SW480 (cell line): Measurements from ENCODE around the gene CPSF7.
"Not testable (repeated sequence)": the region's sequence is repeated elsewhere in the genome, so short reads cannot be mapped to it uniquely, and the experiment has no call there.

Experiments
- DNase-seq: peaks from one replicate; pipeline ENCODE4 v3.0.0-alpha.2; 2016; ENCODE audit warnings: low spot score

Gene CPSF7

DNA sequence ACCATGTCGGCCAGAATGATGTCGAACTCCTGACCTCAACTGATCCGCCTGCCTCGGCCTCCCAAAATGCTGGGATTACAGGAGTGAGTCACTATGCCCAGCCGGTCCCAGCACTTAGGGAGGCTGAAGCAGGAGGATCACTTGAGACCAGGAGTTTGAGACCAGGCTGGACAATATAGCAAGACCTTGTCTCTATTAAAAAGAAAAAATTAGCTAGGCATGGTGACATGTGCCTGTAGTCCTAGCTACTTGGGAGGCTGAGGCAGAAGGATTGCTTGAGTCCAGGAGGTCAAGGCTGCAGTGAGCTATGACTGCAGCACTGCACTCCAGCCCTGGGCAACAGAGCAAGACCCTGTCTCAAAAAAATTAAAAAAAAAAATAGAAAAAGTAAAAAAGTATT is 45.9 kb downstream of the CPSF7 start:
- DNase-seq, result not testable (repeated sequence)

DNA sequence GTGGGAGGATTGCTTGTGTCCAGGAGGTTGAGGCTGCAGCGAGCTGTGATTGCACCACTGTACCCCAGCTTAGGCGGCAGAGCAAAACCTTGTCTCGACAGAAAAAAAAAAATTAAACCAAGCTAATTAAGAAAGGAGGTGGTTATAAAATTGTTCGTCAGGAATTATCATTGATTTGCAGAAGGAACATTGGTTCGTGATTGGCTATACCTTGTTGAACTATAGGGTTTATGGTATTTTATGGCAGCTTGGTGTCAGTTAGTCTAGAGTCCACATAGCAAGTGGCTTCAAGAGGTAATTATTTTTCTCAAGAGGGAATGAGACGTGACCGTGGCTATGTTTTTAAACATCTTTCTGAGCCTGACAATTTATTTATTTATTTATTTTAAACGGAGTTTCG is 48.9 kb downstream of the CPSF7 start:
- no peak for DNase-seq

DNA sequence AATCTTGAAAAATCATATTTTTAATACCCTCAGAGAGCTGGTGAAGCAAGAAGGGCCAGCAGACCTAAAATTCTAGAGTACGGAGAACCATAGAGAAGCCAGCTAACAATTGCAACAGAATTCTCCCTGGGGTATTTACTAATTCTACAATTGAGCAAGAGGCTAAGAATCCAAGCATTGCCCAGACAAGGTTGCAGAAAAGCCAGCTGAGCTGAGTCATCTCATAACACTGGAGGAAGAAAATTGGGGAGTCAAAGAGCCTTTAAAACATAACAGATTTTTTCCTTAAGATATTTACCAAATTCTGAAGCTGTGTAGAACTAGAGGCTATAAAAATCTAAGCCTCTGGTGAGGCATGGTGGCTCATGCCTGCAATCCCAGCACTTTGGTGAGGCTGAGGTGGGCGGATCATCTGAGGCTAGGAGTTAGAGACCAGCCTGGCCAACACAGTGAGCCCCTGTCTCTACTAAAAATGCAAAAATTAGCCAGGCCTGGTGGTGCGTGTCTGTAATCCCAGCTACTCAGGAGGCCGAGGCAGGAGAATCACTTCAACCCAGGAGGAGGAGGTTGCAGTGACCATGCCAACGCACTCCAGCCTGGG is 51.0 kb downstream of the CPSF7 start:
- DNase-seq, result no peak

DNA sequence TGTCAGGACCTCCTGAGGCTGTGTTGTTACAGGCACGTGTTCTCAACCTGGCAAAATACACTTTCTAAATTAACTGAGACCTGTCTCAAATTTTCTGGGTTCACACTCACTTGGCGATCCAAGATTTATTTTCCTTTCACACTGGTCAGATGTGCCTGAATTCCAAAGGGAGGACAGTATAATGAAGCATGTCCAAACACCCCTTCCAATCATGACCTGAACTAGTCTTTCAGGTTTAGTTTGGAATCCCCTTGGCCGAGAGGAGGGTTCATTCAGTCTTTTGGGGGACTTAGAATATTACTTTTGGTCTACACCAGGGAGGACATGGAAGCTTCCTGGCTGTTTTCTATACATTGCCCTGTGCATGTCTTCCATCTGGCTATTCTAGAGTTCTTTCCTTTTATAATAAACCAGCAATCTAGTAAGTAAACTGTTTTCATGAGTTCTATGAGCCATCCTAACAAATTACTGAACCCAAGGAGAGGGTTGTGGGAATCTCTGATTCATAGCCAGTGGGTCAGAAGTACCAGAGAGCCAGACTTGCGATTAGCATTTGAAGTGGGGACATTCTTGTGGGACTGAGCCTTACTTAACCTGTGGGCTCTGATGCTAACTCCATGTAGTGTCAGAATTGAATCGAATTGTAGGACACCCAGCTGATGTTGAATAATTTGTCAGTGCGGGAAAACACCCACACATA is 52.2 kb downstream of the CPSF7 start:
- no peak for DNase-seq

DNA sequence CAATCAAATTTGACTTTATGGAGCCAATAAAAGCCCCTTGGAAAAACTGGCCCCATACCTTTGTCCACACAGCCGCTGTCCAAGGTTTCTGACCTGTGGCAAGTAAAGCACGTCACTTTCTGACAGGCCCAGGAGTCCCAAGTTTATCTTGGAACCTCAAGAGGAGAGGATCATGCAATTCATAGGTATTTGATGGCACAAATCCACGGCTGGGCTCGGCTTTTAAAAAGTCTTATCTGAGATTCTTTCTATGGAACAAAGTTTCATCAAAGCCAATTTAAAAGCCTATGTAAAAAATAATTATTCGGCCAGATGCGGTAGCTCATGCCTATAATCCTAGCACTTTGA is 54.0 kb downstream of the CPSF7 start:
- DNase-seq, result no peak

DNA sequence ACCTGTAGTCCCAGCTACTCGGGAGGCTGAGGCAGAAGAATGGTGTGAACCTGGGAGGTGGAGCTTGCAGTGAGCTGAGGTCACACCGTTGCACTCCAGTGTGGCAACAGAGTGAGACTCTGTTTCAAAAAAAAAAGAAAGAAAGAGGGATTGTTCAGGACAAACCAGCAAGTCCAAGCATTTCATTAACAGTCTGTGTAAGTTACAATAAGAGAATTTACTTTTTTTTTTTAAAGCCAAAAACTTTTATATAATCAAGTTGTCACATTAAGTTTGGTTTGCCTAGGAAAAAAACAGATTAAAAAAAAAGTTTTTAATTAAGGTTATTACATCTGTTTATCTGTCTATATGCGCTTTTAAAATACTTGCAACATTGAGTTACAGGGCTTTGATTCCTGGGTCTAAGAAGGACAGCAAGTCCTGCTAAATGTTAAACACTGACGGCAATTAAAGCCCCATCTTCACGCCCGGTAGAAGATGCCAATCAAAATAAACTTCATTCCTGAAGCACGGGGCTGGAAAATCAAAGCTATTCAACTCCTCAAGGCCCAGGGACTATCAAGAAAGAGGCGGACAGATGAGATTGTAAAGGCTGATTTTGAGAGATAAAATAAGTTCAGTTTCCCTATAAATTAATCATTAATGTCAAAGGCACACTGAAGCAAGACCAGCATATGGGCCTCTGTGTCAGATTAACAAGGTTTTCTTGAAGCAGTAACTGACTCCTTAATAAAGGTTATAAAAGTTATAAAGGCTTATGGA is 56.9 kb downstream of the CPSF7 start:
- DNase-seq, result no peak

DNA sequence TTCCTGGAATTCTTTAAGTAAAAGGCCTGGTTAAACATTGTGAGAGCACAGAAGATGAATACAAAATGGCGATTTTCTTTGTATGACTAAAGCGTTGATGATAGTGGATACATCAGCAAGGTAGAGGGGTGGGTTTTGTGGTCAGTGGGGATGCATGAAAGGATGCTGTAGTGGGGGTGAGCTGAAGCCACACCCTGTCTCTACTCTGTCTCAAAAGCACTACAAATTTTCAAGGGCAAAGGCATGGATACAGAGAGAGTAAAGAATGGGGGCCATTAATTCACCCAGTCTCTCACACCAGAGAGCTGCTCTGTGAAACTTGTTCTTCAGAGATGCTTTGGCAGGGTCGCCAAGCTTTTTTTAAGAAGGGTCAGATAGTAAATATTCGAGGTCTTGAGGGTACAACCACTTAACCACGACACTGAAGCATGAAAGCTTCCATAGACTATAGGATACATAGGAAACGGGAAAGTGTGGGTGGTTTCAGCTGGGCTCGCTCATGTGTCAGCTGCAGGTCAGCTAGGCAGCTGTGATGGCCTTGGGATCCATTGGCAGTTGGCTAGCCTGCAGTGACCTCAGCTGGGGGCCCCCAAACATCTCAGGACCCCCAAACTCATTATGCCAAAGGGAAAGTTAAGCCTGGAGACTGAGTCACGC is 59.3 kb downstream of the CPSF7 start:
- DNase-seq, result no peak

DNA sequence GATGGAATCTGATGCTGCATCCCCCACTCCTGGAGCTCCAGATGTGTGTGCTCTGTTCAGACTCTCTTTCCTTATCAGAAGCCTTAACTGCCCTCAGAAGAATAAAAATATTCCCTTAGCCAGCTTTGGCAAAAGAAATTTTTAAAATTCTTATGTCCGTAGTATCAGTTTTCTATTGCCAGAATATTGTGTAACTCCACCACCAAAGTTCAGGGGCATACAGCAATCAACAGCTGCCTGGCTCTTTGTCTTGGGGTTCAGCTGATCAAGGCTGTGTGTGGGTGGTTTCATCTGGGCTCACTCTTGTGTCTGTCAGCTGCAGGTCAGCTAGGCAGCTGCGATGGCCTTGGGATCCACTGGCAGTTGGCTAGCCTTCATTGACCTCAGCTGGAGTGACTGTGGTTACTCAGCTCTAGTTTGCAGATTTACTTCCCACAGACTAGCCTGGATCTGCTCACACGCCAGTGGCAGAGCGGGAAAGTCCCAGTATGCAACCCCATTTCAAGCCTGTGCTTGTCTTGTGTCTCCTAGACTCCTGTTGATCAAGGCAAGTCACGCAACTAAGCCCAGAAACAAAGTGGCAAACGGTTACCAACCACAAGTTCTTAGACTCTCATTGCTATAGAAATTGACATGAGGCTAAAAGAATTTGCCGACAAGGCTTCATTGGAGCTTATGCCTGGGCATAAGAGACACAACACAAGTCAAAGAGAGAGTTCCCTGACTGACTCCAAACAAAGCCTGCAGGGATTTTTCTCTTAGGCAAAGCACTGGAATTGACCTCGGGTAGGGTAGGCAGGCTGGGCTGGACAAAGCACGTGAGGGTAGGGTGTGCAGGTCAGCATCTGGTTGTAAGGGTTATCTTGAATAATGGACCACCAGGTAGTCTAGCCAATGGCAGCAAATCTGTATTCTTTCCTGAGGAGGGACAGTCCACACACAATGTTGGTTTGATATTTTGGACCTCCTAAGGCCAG is 60.1 kb downstream of the CPSF7 start:
- DNase-seq, result no peak

DNA sequence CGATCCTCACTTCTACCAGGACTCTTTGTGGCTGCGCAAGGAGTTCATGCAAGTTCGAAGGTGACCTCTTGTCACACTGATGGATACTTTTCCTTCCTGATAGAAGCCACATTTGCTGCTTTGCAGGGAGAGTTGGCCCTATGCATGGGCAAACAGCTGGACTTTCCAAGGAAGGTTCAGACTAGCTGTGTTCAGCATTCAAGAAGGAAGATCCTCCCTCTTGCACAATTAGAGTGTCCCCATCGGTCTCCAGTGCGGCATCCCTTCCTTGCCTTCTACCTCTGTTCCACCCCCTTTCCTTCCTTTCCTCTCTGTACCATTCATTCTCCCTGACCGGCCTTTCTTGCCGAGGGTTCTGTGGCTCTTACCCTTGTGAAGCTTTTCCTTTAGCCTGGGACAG is 61.1 kb downstream of the CPSF7 start:
- no peak for DNase-seq

DNA sequence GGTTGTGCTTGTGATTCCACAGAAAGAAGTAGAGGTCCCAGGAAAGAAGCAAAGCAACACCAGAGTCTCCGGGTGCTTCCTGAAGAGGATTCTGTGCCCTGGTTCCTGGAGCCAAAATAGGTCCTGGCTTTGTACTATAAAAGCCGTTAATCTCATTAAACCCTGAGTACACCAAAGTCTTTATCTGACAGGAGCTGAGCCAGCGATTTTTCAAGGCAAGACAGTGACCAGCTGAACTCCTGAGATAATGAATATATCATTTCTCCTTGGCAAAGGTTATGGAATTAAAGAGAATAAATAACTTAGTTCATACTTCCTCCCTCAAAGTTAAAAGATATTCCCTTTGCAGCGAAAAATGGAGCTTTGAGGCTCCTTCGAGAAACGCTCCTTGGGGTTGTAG is 62.4 kb downstream of the CPSF7 start:
- no peak for DNase-seq

DNA sequence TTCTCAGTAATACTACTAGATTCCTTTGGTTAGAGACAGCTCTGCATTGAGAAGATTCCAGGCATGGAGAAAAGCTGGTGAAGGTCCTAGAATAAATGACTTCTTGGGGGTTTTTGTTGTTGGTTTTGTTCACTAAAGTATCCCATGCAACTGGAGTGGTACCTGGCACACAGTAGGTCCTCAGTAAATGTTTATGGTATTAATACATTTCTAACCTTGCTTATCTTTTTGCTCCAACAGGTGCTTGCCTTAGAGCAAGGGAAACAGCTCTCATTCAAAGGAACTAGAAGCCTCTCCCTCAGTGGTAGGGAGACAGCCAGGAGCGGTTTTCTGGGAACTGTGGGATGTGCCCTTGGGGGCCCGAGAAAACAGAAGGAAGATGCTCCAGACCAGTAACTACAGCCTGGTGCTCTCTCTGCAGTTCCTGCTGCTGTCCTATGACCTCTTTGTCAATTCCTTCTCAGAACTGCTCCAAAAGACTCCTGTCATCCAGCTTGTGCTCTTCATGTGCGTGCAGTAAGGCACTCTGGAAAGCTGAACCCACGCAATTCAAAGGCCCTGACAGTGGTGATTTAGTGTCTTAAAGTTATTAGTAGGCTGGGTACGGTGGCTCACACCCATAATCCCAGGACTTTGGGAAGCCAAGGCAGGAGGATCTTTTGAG is 65.6 kb downstream of the CPSF7 start:
- no peak for DNase-seq

DNA sequence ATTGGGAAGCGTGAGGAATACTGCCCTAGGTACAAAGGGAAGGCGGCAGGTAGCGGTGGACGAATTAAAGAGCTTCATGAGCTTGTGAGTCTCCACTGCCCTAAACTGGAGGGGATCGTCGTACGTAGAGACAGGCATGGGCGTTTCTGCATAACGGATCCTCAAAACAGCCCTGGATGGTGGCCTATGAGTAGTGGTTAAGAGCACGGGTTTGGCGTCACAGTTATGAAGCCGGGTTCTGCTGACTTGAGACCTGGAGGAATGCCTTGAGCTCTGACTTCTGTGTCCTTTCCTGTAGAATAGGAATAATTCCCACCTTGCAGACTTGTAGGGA is 67.3 kb downstream of the CPSF7 start:
- DNase-seq, result peak; percentile 62

DNA sequence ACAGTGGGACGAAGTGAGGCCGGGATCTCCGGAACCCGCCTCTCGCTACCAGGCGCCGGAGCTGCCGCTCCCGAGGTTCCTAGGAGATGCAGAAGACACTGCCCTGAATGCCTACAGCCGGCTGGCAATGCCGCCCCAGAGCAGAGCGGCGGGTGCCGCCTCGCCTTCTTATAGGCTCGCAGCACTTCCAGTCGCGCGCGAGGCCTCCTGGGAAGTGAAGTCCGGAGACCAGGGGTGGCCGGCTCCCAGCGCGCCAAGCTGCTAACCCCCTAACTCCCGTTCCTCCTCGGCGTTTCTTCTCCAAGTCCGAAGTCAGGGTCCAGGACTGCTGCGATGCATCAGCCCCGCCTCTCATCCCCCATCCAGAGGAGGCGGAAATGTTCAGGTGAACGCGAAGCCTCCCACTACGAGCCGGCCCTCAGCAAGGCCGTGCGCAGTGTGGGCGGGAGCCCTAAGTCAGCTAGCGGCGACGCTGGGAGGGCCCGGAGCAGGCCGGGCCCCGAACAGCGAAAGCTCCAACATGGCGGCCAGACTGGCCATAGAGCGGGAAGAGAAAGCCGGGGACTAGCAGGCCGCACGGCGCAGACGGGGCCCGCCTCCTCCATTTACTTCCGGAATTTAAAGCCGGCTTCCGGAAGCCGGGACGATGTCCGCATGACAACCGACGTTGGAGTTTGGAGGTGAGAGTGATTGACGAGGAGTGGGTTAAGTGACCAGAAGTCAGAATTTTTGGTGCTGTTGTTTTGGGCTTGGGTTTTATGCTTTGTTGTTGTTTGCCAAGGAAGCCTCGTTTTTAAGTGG is 67.8 kb downstream of the CPSF7 start, which contains the start of the genes CYB561A3 and TMEM138:
Gene CYB561A3, minus strand, starts transcription at position 142 of the 801 bp plus-strand sequence. CDS start 5,169 bp downstream, outside the sequence.
Gene TMEM138, plus strand, starts transcription at position 634 of the 801 bp plus-strand sequence. CDS start 2,017 bp downstream, outside the sequence.
- peak; percentile 98 for DNase-seq

DNA sequence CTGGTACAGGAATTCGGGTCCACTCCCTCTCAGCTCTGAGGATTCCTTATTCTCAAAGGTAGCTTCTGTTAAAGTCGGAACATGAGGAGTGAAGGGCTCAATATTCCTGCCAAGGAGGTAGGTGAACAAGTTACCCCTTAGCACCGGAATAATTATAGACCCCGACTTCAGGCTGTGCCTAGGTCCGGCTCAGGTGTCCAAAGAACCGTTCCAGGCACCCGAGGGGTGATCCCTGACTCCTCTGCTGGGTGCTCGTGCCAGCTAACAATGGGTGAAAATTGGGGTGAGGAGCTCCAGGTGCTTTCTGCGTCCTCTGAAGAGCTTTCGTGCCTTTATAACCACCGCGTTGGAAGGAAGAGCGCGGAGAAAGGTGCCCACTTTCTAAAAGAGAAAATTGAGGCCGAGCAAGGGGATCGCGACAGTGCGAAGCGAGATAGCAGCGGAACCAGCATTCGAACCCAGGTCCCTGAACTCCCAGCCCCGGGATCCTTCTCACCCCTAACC is 68.5 kb downstream of the CPSF7 start:
- DNase-seq, result no peak

DNA sequence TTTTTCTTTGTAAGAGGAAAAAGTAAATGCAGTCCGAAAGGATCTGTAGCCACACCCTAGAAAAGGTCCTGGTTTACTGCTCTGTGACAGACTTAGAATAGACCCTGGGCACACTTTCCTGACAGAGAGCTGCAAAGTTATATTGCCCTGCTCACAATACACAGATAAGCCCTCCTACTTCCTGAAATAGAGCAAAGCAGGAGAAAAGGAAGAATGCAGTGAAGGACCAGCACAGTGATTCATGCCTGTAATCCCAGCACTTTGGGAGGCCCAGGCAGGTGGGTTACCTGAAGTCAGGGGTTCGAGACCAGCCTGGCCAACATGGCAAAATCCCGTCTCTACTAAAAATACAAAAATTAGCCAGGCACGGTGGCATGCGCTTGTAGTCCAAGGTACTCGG is 70.3 kb downstream of the CPSF7 start:
- DNase-seq, result no peak

DNA sequence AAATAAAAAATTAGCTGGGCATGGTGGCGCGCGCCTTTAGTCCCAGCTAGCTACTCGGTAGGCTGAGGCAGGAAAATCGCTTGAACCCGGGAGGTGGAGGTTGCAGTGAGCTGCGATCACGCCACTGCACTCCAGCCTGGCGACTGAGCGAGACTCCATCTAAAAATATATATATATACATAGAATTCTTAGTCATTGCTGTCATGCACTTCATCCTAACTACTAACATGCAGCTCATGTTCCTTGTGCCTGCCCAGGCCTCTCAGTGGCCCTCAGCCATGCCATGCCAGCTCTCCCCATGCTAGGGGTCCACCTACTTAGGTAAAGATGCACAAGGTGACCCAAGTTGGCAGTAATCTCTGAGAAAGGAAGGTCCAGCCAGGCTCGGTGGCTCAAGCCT is 71.2 kb downstream of the CPSF7 start:
- no peak for DNase-seq

DNA sequence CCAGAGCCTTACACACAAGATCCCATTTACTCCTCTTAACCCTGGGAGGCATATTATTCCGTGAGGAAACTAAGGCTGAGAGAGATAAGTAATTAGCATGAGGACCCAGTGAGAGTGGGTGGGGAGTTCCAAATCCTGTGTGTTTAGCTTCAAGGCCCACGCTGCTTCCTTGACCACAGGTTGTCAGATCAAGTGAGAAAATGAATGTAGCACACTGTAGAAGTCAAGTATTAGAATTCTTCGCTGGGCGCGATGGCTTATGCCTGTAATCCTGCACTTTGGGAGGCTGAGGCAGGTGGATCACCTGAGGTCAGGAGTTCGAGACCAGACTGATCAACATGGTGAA is 71.9 kb downstream of the CPSF7 start:
- no peak for DNase-seq

DNA sequence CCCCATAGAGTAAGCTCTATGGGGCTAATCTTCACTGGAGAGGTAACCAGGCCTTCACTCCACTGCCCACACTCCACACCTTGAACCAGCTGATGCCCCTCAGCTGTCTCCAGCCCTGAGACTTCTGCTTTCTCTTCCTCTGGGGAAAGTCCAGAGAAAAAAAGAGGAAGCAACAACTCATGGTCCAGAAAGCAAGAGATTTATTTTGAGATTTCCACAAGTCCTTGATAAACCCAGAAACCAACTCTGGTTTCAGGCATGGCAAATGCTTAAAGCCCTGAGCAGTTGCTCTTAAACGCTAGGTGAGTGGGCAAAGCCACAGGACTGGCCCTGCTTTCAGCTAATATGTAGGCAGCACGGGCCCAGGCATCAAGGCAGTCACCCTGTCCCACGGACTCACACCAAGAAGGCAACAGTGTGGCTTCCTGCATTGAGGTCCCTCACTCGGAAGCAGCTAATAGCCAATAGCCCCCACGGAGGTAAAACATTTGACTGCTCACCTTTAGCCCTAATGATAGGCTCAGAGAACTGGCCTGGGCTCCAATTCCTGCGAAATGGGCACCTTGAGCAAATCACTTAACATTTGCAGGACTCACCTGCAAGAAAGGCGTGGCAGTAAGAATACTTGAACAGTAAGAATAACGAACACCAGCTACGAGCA is 72.4 kb downstream of the CPSF7 start:
- no peak for DNase-seq

DNA sequence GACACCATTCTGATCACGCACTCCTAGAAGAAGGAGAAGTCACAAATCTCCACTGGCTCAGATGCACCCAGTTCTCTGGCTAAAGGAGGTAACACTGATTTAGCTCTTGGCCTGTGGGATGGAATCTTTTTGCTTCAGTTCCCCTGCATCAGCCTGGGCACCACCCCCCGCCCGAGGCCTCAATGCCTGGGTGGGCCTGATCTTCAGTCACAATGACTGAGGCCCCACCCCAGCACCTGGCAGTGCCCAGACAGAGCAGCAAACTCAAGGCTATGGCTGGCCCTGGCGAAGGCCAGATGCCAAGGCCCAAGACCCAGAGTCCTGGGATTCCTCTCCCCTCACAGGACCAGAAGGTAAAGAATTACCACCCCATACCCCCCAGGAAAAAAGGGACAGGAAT is 73.1 kb downstream of the CPSF7 start:
- DNase-seq, result no peak

DNA sequence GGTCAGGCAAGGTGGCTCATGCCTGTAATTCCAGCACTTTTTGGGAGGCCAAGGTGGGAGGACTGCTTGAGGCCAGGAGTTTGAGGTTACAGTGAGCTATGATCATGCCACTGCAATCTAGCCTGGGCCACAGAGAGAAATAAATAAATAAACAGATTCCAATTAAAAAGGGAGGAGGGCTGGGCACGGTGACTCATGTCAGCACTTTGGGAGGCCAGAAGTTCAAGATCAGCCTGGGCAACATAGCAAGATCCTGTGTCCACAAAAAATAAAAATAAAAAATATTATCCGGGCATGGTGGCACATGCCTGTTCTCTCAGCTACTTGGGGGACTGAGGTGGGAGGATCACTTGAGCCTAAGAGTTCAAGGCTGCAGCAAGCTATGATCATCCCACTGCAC is 75.6 kb downstream of the CPSF7 start:
- DNase-seq, result no peak
